A549 (cell line): ENCODE data around the gene LBHD2. TPM values are rescaled to one million over a fixed set of nuclear protein-coding genes. Genes with fewer than 3 reads are reported as not detected.

Experiments used
- ATAC-seq, 2 experiments: fragments of 200-7000 bp in 1 of 2; fragments of >200 bp in 1 of 2; cut with Nextera tagmentation in 1 of 2; cut with Tn5 transposase in 1 of 2; 3 replicates each; pipeline versions ENCODE4 v1.8.0 to v1.9.1; 2018 to 2020; ENCODE audit warnings: mild to moderate bottlenecking in 1 of 2, moderate library complexity in 1 of 2
- CTCF ChIA-PET: fragments of 300-600 bp; sonication (Branson Sonifier 250); formaldehyde crosslinking; extraction: SDS; loops from one replicate; lab custom pipeline; 2021; ENCODE audit warnings: antibody characterized with exemption, inconsistent platforms; lab: Yijun Ruan, JAX
- POLR2A ChIA-PET: fragments of 350-600 bp; formaldehyde crosslinking; extraction: SDS; loops from one replicate; lab custom pipeline; 2021; ENCODE audit warnings: antibody characterized with exemption, inconsistent platforms; lab: Yijun Ruan, JAX
- DNase-seq, 2 experiments: peaks; one replicate each; pipeline versions ENCODE4 v3.0.0 to v3.0.0-alpha.2; 2011 to 2016; ENCODE audit warnings: low read depth in 1 of 2, low spot score in 1 of 2
- FAIRE-seq: peaks from 2 replicates; lab custom pipeline; 2011; peaks lifted over from hg19 to GRCh38; lab: Jason Lieb, UNC
- H3K27ac ChIP-seq, 2 experiments: fragments of >200 bp; sonication (Bioruptor Twin); formaldehyde crosslinking; 3 replicates each; pipeline ENCODE4 v1.5.1; 2016 to 2017
- H3K4me1 ChIP-seq: fragments of >200 bp; sonication (Bioruptor Twin); formaldehyde crosslinking; 3 replicates; pipeline ENCODE4 v1.6.1; 2016
- H3K4me2 ChIP-seq: fragments of >200 bp; sonication (Bioruptor Twin); formaldehyde crosslinking; 3 replicates; pipeline ENCODE4 v1.6.1; 2016
- H3K4me3 ChIP-seq: fragments of >200 bp; sonication (Bioruptor Twin); formaldehyde crosslinking; 3 replicates; pipeline ENCODE4 v1.5.1; 2016
- H3K9me3 ChIP-seq: fragments of >200 bp; sonication (Bioruptor Twin); formaldehyde crosslinking; 3 replicates; pipeline ENCODE4 v1.6.1; 2016
- CHD4 ChIP-seq: fragments of 200-600 bp; sonication (generic); IDR thresholded peaks from 2 replicates; pipeline ENCODE4 v1.6.1; 2016; ENCODE audit warnings: antibody characterized with exemption, mild to moderate bottlenecking, borderline replicate concordance
- CTCF ChIP-seq: fragments of >200 bp; sonication (Bioruptor Twin); formaldehyde crosslinking; IDR thresholded peaks from 3 replicates; pipeline ENCODE4 v1.5.1; 2016
- EHF ChIP-seq: fragments of 250-450 bp; sonication (Bioruptor Pico); IDR thresholded peaks from 2 replicates; pipeline ENCODE4 v1.5.0; 2020; ENCODE audit warnings: mild to moderate bottlenecking
- ESRRA ChIP-seq: fragments of 150-350 bp; IDR thresholded peaks from 2 replicates; pipeline ENCODE4 v1.6.1; 2014; ENCODE audit warnings: mild to moderate bottlenecking, low read length, borderline replicate concordance
- FOXS1 ChIP-seq: fragments of 250-450 bp; sonication (Bioruptor Pico); IDR thresholded peaks from 2 replicates; pipeline ENCODE4 v1.5.0; 2020; ENCODE audit warnings: mild to moderate bottlenecking, moderate library complexity
- GATA3 ChIP-seq: IDR thresholded peaks from 2 replicates; pipeline ENCODE4 v1.6.1; 2012; ENCODE audit warnings: borderline replicate concordance
- HEYL ChIP-seq: fragments of 250-450 bp; sonication (Bioruptor Pico); IDR thresholded peaks from 2 replicates; pipeline ENCODE4 v1.8.0; 2021; ENCODE audit warnings: mild to moderate bottlenecking, moderate library complexity
- HOXA7 ChIP-seq: fragments of 250-450 bp; sonication (Bioruptor Pico); IDR thresholded peaks from 2 replicates; pipeline ENCODE4 v1.5.0; 2020; ENCODE audit warnings: mild to moderate bottlenecking, moderate library complexity
- HOXB13 ChIP-seq: fragments of 250-450 bp; sonication (Bioruptor Pico); IDR thresholded peaks from 2 replicates; pipeline ENCODE4 v1.5.0; 2020; ENCODE audit warnings: low read depth, mild to moderate bottlenecking, moderate library complexity
- HOXB5 ChIP-seq: fragments of 250-450 bp; sonication (Bioruptor Pico); IDR thresholded peaks from 2 replicates; pipeline ENCODE4 v1.5.0; 2020; ENCODE audit warnings: mild to moderate bottlenecking, moderate library complexity
- JUN ChIP-seq, 2 experiments: fragments of >200 bp; sonication (Bioruptor Twin); formaldehyde crosslinking; IDR thresholded peaks; 2 replicates in 1 of 2; 3 replicates in 1 of 2; pipeline ENCODE4 v1.6.1; 2016 to 2017
- JUNB ChIP-seq: fragments of >200 bp; sonication (Bioruptor Twin); formaldehyde crosslinking; IDR thresholded peaks from 2 replicates; pipeline ENCODE4 v1.6.1; 2016
- KDM1A ChIP-seq: fragments of 200-600 bp; sonication (generic); IDR thresholded peaks from 2 replicates; pipeline ENCODE4 v1.6.1; 2016; ENCODE audit warnings: low read depth, mild to moderate bottlenecking
- MAX ChIP-seq: IDR thresholded peaks from 2 replicates; pipeline ENCODE4 v1.6.1; 2012
- NPAS2 ChIP-seq: fragments of 250-450 bp; sonication (Bioruptor Pico); IDR thresholded peaks from 2 replicates; pipeline ENCODE4 v1.8.0; 2022; ENCODE audit warnings: mild to moderate bottlenecking, moderate library complexity, borderline replicate concordance
- NR3C1 ChIP-seq: fragments of >200 bp; sonication (Bioruptor Twin); formaldehyde crosslinking; IDR thresholded peaks from 3 replicates; pipeline ENCODE4 v1.6.1; 2017
- PHF8 ChIP-seq: fragments of 200-600 bp; sonication (generic); IDR thresholded peaks from 2 replicates; pipeline ENCODE4 v1.6.1; 2016; ENCODE audit warnings: low read depth, mild to moderate bottlenecking, antibody characterized with exemption, moderate library complexity, borderline replicate concordance
- RAD21 ChIP-seq, 2 experiments: fragments of >200 bp in 1 of 2; sonication (Bioruptor Twin) in 1 of 2; formaldehyde crosslinking in 1 of 2; IDR thresholded peaks in 1 of 2; conservative IDR thresholded peaks in 1 of 2; 2 replicates in 1 of 2; 3 replicates in 1 of 2; pipeline ENCODE4 v1.6.1; 2012 to 2018; ENCODE audit warnings: inconsistent platforms in 1 of 2
- SMC3 ChIP-seq: fragments of >200 bp; sonication (Bioruptor Twin); formaldehyde crosslinking; IDR thresholded peaks from 3 replicates; pipeline ENCODE4 v1.6.1; 2018; ENCODE audit warnings: inconsistent platforms
- SREBF2 ChIP-seq: fragments of 450-650 bp; IDR thresholded peaks from 2 replicates; pipeline ENCODE4 v1.6.1; 2014; ENCODE audit warnings: mild to moderate bottlenecking, moderate library complexity
- TFCP2L1 ChIP-seq: fragments of 250-450 bp; sonication (Bioruptor Pico); IDR thresholded peaks from 2 replicates; pipeline ENCODE4 v1.5.0; 2021; ENCODE audit warnings: mild to moderate bottlenecking
- TP53 ChIP-seq: fragments of 250-450 bp; sonication (Bioruptor Pico); IDR thresholded peaks from 2 replicates; pipeline ENCODE4 v1.5.0; 2021; ENCODE audit warnings: mild to moderate bottlenecking, moderate library complexity
- ZC3H11A ChIP-seq: fragments of 450-650 bp; IDR thresholded peaks from 2 replicates; pipeline ENCODE4 v1.6.1; 2014; ENCODE audit warnings: antibody characterized with exemption, mild to moderate bottlenecking
- ZFP36 ChIP-seq: fragments of 450-650 bp; IDR thresholded peaks from 2 replicates; pipeline ENCODE4 v1.6.1; 2014; ENCODE audit warnings: borderline replicate concordance; ENCODE audit not compliant: partially characterized antibody
- ZNF302 ChIP-seq: fragments of 250-450 bp; sonication (Bioruptor Pico); IDR thresholded peaks from 2 replicates; pipeline ENCODE4 v1.9.0; 2021; ENCODE audit warnings: inconsistent platforms, mild to moderate bottlenecking, moderate library complexity
- ZSCAN20 ChIP-seq: fragments of 250-450 bp; sonication (Bioruptor Pico); IDR thresholded peaks from 2 replicates; pipeline ENCODE4 v1.8.0; 2022; ENCODE audit warnings: mild to moderate bottlenecking, moderate library complexity
- WGBS: methylation state at CpG from one replicate; pipeline ENCODE4 v1.1.6; 2017; ENCODE audit errors: missing lambda C conversion rate; 5-methylcytosine and 5-hydroxymethylcytosine counted together
- polyA plus RNA-seq, 4 experiments: library from polyadenylated mRNA; depleted of rRNA in 3 of 4; stranded (reverse); fragments of >200 nt; fragmentation: RNase III in 1 of 4; extraction: RNeasy Plus Mini Kit Qiagen cat#74134 plus additional on column Dnase treatment in 1 of 4; gene quantifications; 2 replicates in 3 of 4; 3 replicates in 1 of 4; pipeline ENCODE4 v1.2.3, GENCODE V29; 2011 to 2017
- TF ChIP-seq, protein P1 (sequence below): fragments of 450-650 bp; IDR thresholded peaks from 2 replicates; pipeline ENCODE4 v1.6.1; 2014; ENCODE audit warnings: antibody characterized with exemption
- TF ChIP-seq, protein P2 (sequence below): IDR thresholded peaks from 2 replicates; pipeline ENCODE4 v1.6.1; 2012; ENCODE audit warnings: low read depth, borderline replicate concordance
- TF ChIP-seq, protein P3 (sequence below): fragments of 250-450 bp; sonication (Bioruptor Pico); IDR thresholded peaks from 2 replicates; pipeline ENCODE4 v1.5.0; 2021; ENCODE audit warnings: mild to moderate bottlenecking, moderate library complexity, borderline replicate concordance

The LBHD2 gene
- polyA plus RNA-seq, 2 of the 4 experiments (the other 2 are of a cell fraction), result not detected

DNA sequence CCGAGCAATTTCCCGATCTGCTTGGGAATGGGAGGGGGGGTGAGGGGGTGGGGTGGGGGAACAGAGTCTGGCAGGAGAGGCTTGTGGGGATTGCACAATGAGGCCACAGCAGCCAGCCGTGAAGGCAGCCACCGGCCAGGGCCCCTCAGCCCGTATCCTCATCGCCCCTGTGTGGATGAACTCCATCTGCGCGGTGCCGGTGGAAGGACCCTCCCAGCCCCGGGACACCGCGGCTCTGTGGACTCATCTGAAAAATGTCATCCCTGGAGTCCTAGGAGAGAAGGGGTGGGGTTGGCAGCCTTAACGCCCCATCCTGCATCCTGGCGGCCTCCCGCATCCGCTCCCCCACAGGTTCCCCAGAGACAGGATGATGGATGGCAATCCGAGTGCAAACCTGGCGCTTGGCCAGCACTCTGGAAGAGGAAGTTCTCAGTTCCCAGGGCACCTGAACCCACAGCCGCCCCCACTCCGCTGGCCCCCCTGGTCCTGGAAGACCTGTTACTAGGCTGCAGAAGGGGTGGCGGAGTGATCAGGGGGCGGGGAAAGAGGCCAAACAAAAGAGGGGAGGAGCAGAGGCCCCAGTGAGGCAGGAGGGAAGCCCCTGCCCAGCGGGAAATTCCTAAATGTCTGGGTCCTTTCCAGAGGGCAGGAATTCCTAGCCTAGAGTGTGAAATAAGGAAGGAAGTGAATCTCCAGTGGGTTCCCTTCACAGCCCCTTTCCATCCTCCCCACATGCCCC lies 38.0 kb downstream of the LBHD2 start (continued):
- TF ChIP-seq GATA3 (peak; percentile 78), CTCF (no peak), SREBF2 (no peak), FOXS1 (CRISPR knock-in tag) (no peak), ZFP36 (no peak), TP53 (CRISPR knock-in tag) (no peak), HOXA7 (peak; percentile 49; the same call in 1 of the 2 replicates), KDM1A (no peak), HOXB13 (CRISPR knock-in tag) (no peak), ESRRA (no peak), CHD4 (no peak), HOXB5 (CRISPR knock-in tag) (peak; percentile 100), RAD21 (conservative IDR thresholded peaks at IDR 0.05 in 1 of 2, IDR thresholded peaks at IDR 0.05 in 1 of 2) (peak in 1 of 2 experiments; percentile 48; a peak in 1 of 5 replicates), PHF8 (no peak), NPAS2 (CRISPR knock-in tag) (no peak), NR3C1 (no peak), TFCP2L1 (CRISPR knock-in tag) (no peak; the same call in 1 of the 2 replicates), SMC3 (peak; percentile 28), JUNB (peak; percentile 49; the same call in 1 of the 2 replicates), ZC3H11A (no peak), ZNF302 (no peak), ZSCAN20 (CRISPR knock-in tag) (no peak), JUN (IDR thresholded peaks at IDR 0.05) (peak; percentile 74 to 77), MAX (peak; percentile 69; the same call in 1 of the 2 replicates)
- TF ChIP-seq, protein P1, sequence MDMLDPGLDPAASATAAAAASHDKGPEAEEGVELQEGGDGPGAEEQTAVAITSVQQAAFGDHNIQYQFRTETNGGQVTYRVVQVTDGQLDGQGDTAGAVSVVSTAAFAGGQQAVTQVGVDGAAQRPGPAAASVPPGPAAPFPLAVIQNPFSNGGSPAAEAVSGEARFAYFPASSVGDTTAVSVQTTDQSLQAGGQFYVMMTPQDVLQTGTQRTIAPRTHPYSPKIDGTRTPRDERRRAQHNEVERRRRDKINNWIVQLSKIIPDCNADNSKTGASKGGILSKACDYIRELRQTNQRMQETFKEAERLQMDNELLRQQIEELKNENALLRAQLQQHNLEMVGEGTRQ, result no peak
- TF ChIP-seq, protein P2, sequence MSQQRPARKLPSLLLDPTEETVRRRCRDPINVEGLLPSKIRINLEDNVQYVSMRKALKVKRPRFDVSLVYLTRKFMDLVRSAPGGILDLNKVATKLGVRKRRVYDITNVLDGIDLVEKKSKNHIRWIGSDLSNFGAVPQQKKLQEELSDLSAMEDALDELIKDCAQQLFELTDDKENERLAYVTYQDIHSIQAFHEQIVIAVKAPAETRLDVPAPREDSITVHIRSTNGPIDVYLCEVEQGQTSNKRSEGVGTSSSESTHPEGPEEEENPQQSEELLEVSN, result peak; percentile 17; the same call in 1 of the 2 replicates
- TF ChIP-seq, all 56 proteins: peak for 18

GRCh38 chr14:103122585-103122946 lies 38.6 kb downstream of the LBHD2 start:
- no peak for DNase-seq

More at GRCh38 chr14:103122585-103122946, 38.6 kb downstream of the LBHD2 start:
- Histone ChIP-seq H3K4me3 (peak overlapping the region; percentile 83), H3K4me2 (peak overlapping the region; percentile 94), H3K4me1 (peaks cover 71% of the 10 kb centered on the region), H3K27ac (peak overlapping the region; percentile 96 to 98), H3K9me3 (no peaks in the 10 kb centered on the region)
- CTCF ChIA-PET, result interaction anchor here (24.1 kb wide), 1 partner anchor 21 kb away, joined by 544 read pairs; no protein-coding TSS in a partner anchor
- POLR2A ChIA-PET, result interaction anchor here (1.0 to 1.4 kb wide), 2 partner anchors 13 to 15 kb away, joined by 3 to 11 read pairs; no protein-coding TSS in a partner anchor
- TF ChIP-seq HEYL (CRISPR knock-in tag) (peak; percentile 5; the same call in 1 of the 2 replicates), TP53 (CRISPR knock-in tag) (peak; percentile 59; the same call in 1 of the 2 replicates), EHF (CRISPR knock-in tag) (no peak)
- TF ChIP-seq, protein P3, sequence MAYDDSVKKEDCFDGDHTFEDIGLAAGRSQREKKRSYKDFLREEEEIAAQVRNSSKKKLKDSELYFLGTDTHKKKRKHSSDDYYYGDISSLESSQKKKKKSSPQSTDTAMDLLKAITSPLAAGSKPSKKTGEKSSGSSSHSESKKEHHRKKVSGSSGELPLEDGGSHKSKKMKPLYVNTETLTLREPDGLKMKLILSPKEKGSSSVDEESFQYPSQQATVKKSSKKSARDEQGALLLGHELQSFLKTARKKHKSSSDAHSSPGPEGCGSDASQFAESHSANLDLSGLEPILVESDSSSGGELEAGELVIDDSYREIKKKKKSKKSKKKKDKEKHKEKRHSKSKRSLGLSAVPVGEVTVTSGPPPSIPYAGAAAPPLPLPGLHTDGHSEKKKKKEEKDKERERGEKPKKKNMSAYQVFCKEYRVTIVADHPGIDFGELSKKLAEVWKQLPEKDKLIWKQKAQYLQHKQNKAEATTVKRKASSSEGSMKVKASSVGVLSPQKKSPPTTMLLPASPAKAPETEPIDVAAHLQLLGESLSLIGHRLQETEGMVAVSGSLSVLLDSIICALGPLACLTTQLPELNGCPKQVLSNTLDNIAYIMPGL (CRISPR knock-in tag), result 0 out of 2 replicates have a peak, but pooled peaks have one; percentile 16
- TF ChIP-seq, protein P1, result no peak
- FAIRE-seq, result no peak
- WGBS, result 21% methylated on average over 10 of the region's 15 CpGs
- ATAC-seq, result peak; percentile 36 to 51
